Esophagus squamous epithelium (tissue), 5 donors: ENCODE measurements around the gene ETS1. TPM values are rescaled to one million over a fixed set of nuclear protein-coding genes. Genes with fewer than 3 reads are reported as not detected.

ENCODE experiments used
- DNase-seq: peaks from one replicate; lab custom pipeline; 2025; lab: John Stamatoyannopoulos, UW
- H3K27ac ChIP-seq, 4 donors: fragments of 200-600 bp; sonication (generic); one replicate each; pipeline ENCODE4 v1.5.1; 2016 to 2019; ENCODE audit warnings: mild to moderate bottlenecking in 1 of 4
- H3K27me3 ChIP-seq, 4 donors: fragments of 200-600 bp; sonication (generic); 1 replicate in 3 of 4; 2 replicates in 1 of 4; pipeline versions ENCODE4 v1.5.1 to v1.6.0; 2017 to 2021; ENCODE audit warnings: antibody characterized with exemption in 1 of 4
- H3K36me3 ChIP-seq, 3 donors: fragments of 200-600 bp; sonication (generic); one replicate each; pipeline ENCODE4 v1.5.1; 2016 to 2019
- H3K4me1 ChIP-seq, 3 donors: fragments of 200-600 bp; sonication (generic); one replicate each; pipeline ENCODE4 v1.5.1; 2017 to 2019
- H3K4me3 ChIP-seq, 4 donors: fragments of 200-600 bp; sonication (generic); 1 replicate in 3 of 4; 2 replicates in 1 of 4; pipeline ENCODE4 v1.5.1; 2016 to 2019; ENCODE audit warnings: mild to moderate bottlenecking in 2 of 4, moderate library complexity in 1 of 4
- H3K9me3 ChIP-seq, 3 donors: fragments of 200-600 bp; sonication (generic); one replicate each; pipeline ENCODE4 v1.5.1; 2016 to 2019
- POLR2A ChIP-seq, 4 donors: fragments of 450-650 bp; IDR thresholded peaks; one replicate each; pipeline ENCODE4 v1.6.1; 2017; ENCODE audit warnings: antibody characterized with exemption in 4 of 4, mild to moderate bottlenecking in 4 of 4, moderate library complexity in 3 of 4
- WGBS, 2 donors: methylation state at CpG; one replicate each; pipeline ENCODE4 v1.1.5; 2018; 5-methylcytosine and 5-hydroxymethylcytosine counted together
- intact Hi-C: fragments of 100-400 bp; cut with DNase I; formaldehyde crosslinking; loops from one replicate; pipeline ENCODE4 v1.15.0; 2022
- total RNA-seq, 4 donors: library from RNA; depleted of rRNA; stranded (reverse); fragments of >200 nt; gene quantifications; one replicate each; pipeline ENCODE4 v1.1.0, GENCODE V29; 2016
- TF ChIP-seq, protein P1 (sequence below), 6 experiments: fragments of 450-650 bp in 4 of 6; fragments of 200-600 bp in 2 of 6; sonication (generic) in 2 of 6; IDR thresholded peaks; one replicate each; pipeline ENCODE4 v1.5.1; 2016 to 2019; ENCODE audit warnings: antibody characterized with exemption in 6 of 6, mild to moderate bottlenecking in 4 of 6, moderate library complexity in 4 of 6
- donor health status: DM: yes; HTN: yes; CAD: no.

ETS1 gene
- total RNA-seq, 4 donors from 2014 or later = 3.4 to 37.0 (median 16.4) TPM

- 47 to 76% methylated on average over 5 of the region's 5 CpGs for WGBS, 2 donors
- H3K4me1 ChIP-seq = peaks cover 3 to 72% (median 41%) of the 10 kb centered on the region in 3 donors
- H3K27me3 ChIP-seq = no peaks in the 10 kb centered on the region
- intact Hi-C loops = no loop called here
- peaks cover 0 to 12% (median 0%) of the 10 kb centered on the region in 3 donors for H3K36me3 ChIP-seq
- H3K4me3 ChIP-seq = no peak overlapping the region
- no peak for DNase-seq
- TF ChIP-seq, protein P1, sequence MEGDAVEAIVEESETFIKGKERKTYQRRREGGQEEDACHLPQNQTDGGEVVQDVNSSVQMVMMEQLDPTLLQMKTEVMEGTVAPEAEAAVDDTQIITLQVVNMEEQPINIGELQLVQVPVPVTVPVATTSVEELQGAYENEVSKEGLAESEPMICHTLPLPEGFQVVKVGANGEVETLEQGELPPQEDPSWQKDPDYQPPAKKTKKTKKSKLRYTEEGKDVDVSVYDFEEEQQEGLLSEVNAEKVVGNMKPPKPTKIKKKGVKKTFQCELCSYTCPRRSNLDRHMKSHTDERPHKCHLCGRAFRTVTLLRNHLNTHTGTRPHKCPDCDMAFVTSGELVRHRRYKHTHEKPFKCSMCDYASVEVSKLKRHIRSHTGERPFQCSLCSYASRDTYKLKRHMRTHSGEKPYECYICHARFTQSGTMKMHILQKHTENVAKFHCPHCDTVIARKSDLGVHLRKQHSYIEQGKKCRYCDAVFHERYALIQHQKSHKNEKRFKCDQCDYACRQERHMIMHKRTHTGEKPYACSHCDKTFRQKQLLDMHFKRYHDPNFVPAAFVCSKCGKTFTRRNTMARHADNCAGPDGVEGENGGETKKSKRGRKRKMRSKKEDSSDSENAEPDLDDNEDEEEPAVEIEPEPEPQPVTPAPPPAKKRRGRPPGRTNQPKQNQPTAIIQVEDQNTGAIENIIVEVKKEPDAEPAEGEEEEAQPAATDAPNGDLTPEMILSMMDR (IDR thresholded peaks at IDR 0.05) = no peak
- TF ChIP-seq POLR2A (IDR thresholded peaks at IDR 0.05) = no peak
- H3K27ac ChIP-seq = peak overlapping the region in 1 of 4 donors; percentile 68
- no peaks in the 10 kb centered on the region for H3K9me3 ChIP-seq
Measured at GRCh38 chr11:128470081-128470480, 117.3 kb downstream of the ETS1 start.

GRCh38 chr11:128469220-128469619 lies 118.1 kb downstream of the ETS1 start:
- Histone ChIP-seq H3K27ac (peak overlapping the region in 3 of 4 donors; percentile 42 to 69 (median 68)), H3K27me3 (no peaks in the 10 kb centered on the region), H3K9me3 (no peaks in the 10 kb centered on the region), H3K4me3 (no peak overlapping the region), H3K36me3 (peaks cover 0 to 12% (median 0%) of the 10 kb centered on the region in 3 donors), H3K4me1 (peaks cover 3 to 72% (median 34%) of the 10 kb centered on the region in 3 donors)
- intact Hi-C loops = no loop called here
- WGBS, 2 donors = 48 to 73% methylated on average over 4 of the region's 4 CpGs
- TF ChIP-seq, protein P1 (IDR thresholded peaks at IDR 0.05) = no peak
- no peak for TF ChIP-seq POLR2A (IDR thresholded peaks at IDR 0.05)
- no peak for DNase-seq

GRCh38 chr11:128468111-128468510 lies 119.2 kb downstream of the ETS1 start:
- H3K4me1 ChIP-seq = peaks cover 3 to 72% (median 24%) of the 10 kb centered on the region in 3 donors
- no peaks in the 10 kb centered on the region for H3K9me3 ChIP-seq
- intact Hi-C loops = no loop called here
- H3K27ac ChIP-seq = peak overlapping the region; percentile 31 to 80 (median 68)
- no peak overlapping the region for H3K4me3 ChIP-seq
- WGBS, 2 donors = 55 to 64% methylated on average over 1 of the region's 1 CpG
- no peak for TF ChIP-seq POLR2A (IDR thresholded peaks at IDR 0.05)
- TF ChIP-seq, protein P1 (IDR thresholded peaks at IDR 0.05) = no peak
- no peak for DNase-seq
- H3K36me3 ChIP-seq = peaks cover 0 to 13% (median 0%) of the 10 kb centered on the region in 3 donors
- H3K27me3 ChIP-seq = no peaks in the 10 kb centered on the region

GRCh38 chr11:128467610-128468041 lies 119.7 kb downstream of the ETS1 start:
- Histone ChIP-seq H3K27me3 (no peaks in the 10 kb centered on the region), H3K9me3 (no peaks in the 10 kb centered on the region), H3K27ac (peak overlapping the region; percentile 31 to 80 (median 68)), H3K4me1 (peaks cover 3 to 70% (median 21%) of the 10 kb centered on the region in 3 donors), H3K36me3 (peaks cover 0 to 15% (median 0%) of the 10 kb centered on the region in 3 donors), H3K4me3 (no peak overlapping the region)
- intact Hi-C loops = no loop called here
- 50 to 59% methylated on average over 4 to 6 of the region's 9 CpGs for WGBS, 2 donors
- TF ChIP-seq, protein P1 (IDR thresholded peaks at IDR 0.05) = no peak
- TF ChIP-seq POLR2A (IDR thresholded peaks at IDR 0.05) = no peak
- DNase-seq = no peak

GRCh38 chr11:128467041-128467440 lies 120.3 kb downstream of the ETS1 start:
- DNase-seq = no peak
- no peak overlapping the region for H3K4me3 ChIP-seq
- peak overlapping the region; percentile 10 to 80 (median 68) for H3K27ac ChIP-seq
- 87 to 92% methylated on average over 5 to 6 of the region's 6 CpGs for WGBS, 2 donors
- intact Hi-C loops = no loop called here
- TF ChIP-seq, protein P1 (IDR thresholded peaks at IDR 0.05) = no peak
- no peak for TF ChIP-seq POLR2A (IDR thresholded peaks at IDR 0.05)
- H3K27me3 ChIP-seq = no peaks in the 10 kb centered on the region
- H3K4me1 ChIP-seq = peaks cover 3 to 66% (median 18%) of the 10 kb centered on the region in 3 donors
- peaks cover 0 to 20% (median 2%) of the 10 kb centered on the region in 3 donors for H3K36me3 ChIP-seq
- no peaks in the 10 kb centered on the region for H3K9me3 ChIP-seq
